ENCODE results near the gene BRIP1.

DNA sequence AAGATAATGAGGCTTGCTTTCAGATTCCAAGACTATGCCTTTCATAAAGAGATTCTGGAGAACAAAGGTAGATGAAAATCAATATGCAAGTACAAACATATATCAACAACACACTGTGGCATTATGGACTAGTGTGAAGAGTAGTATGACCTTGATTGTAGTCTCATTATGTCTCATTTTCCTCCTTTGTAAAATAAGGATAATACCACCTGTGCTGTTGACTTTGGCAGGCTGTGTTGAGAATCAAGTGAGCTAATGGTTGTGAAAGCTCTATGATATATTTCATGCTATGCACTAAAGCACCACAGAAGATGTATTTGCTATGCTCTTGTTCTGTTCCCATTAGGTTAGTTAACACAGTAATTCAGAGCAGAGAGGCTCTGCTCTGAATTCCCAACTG is 193.8 kb downstream of the BRIP1 start:
- TF ChIP-seq, protein P1, sequence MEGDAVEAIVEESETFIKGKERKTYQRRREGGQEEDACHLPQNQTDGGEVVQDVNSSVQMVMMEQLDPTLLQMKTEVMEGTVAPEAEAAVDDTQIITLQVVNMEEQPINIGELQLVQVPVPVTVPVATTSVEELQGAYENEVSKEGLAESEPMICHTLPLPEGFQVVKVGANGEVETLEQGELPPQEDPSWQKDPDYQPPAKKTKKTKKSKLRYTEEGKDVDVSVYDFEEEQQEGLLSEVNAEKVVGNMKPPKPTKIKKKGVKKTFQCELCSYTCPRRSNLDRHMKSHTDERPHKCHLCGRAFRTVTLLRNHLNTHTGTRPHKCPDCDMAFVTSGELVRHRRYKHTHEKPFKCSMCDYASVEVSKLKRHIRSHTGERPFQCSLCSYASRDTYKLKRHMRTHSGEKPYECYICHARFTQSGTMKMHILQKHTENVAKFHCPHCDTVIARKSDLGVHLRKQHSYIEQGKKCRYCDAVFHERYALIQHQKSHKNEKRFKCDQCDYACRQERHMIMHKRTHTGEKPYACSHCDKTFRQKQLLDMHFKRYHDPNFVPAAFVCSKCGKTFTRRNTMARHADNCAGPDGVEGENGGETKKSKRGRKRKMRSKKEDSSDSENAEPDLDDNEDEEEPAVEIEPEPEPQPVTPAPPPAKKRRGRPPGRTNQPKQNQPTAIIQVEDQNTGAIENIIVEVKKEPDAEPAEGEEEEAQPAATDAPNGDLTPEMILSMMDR (IDR thresholded peaks at IDR 0.05) = no peak
- TF ChIP-seq TCF7L2 (IDR thresholded peaks at IDR 0.05; ENCODE audit: low read depth, low read length) (no peak), POLR2AphosphoS5 (IDR thresholded peaks at IDR 0.05; ENCODE audit: low read depth, low read length) (no peak), SIN3A (IDR thresholded peaks at IDR 0.05; ENCODE audit: borderline replicate concordance, insufficient read depth, low read depth, low read length) (no peak)
- TF ChIP-seq, protein P2, sequence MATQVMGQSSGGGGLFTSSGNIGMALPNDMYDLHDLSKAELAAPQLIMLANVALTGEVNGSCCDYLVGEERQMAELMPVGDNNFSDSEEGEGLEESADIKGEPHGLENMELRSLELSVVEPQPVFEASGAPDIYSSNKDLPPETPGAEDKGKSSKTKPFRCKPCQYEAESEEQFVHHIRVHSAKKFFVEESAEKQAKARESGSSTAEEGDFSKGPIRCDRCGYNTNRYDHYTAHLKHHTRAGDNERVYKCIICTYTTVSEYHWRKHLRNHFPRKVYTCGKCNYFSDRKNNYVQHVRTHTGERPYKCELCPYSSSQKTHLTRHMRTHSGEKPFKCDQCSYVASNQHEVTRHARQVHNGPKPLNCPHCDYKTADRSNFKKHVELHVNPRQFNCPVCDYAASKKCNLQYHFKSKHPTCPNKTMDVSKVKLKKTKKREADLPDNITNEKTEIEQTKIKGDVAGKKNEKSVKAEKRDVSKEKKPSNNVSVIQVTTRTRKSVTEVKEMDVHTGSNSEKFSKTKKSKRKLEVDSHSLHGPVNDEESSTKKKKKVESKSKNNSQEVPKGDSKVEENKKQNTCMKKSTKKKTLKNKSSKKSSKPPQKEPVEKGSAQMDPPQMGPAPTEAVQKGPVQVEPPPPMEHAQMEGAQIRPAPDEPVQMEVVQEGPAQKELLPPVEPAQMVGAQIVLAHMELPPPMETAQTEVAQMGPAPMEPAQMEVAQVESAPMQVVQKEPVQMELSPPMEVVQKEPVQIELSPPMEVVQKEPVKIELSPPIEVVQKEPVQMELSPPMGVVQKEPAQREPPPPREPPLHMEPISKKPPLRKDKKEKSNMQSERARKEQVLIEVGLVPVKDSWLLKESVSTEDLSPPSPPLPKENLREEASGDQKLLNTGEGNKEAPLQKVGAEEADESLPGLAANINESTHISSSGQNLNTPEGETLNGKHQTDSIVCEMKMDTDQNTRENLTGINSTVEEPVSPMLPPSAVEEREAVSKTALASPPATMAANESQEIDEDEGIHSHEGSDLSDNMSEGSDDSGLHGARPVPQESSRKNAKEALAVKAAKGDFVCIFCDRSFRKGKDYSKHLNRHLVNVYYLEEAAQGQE (IDR thresholded peaks at IDR 0.05; ENCODE audit: insufficient read depth in 1 of 2, low read depth in 2 of 2, low read length in 1 of 2) = no peak
